GM18868 (cell line): Measurements from ENCODE around the gene MYO5A.
A peak's percentile ranks its signal among the peaks of the same experiment; 100 is the strongest.

Source experiments
- ATAC-seq: cut with Tn5 transposase; IDR thresholded peaks from one replicate; pipeline ENCODE4 v1.9.1; 2021; ENCODE audit warnings: mild to moderate bottlenecking, moderate library complexity; ENCODE audit not compliant: unreplicated experiment

The MYO5A gene

DNA sequence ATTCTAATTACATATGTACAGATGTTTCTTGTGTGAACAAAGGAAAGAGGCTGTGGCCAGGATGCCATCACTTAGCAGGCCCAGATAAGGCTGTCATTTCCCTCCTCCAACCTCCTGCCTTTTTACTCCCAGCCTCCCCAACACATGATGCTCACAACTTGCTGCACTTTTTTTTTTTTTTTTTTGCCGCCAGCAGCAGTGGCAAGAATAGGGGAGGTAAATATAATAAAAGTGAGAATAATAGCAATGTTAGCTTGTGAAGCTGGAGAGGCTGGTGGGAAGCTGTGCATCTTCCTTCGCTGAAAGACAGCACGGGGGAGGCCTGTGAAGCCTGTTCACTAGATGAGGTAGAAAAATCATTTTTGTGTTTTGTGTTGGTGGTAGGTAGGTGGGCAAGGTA is 190.6 kb downstream of the MYO5A start:
- ATAC-seq = no peak

- ATAC-seq = no peak
Observed at GRCh38 chr15:52337198-52337853, 191.4 kb downstream of the MYO5A start.

DNA sequence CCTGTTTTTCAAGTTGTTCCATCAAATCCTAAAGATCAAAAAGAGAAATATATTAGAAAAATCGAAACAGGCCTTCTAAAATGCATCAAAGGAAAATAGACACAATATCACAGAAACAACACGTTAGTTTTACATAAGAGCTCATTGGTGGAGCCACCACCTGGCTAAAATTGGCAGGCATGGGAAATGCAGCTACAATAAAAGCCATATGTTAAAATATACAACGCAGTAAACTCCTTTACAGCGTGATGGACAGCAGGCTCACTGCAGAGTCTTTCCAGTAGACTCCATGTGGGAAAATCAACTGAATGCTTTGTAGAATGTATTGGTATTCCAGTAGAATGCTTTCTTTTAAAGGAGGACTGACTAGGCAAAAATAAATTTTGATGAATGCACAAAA is 192.2 kb downstream of the MYO5A start:
- ATAC-seq = no peak

DNA sequence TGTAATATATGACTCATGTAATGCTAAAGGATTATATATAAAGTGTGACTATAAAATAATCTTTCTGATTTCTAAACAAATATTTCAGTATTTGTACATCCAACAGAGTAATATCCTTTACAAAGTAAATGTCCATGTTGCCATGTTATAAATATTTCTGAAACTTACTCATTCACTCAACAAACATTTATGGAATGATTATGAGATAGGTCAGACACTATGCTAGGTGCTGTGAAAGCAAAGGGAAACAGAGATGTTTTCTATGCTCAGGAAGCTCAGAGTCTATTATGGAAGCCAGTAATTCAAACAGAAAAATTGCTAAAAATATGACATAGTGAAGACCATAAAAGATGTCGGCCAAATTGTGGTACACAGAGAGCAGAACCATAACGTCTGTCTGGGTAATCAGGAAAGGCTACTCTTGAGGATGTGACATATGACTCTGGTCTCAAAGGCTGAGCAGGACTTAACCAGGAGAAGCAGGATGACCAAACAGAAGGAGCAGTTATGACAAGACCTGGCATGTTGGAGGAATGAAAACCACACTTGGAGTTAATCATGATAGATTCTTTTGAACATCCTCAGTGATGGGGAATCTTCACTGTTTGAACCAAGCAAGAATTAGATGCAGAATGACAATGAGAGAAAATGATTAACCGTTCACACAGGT is 194.1 kb downstream of the MYO5A start:
- no peak for ATAC-seq

- ATAC-seq = peak; percentile 96
Observed at GRCh38 chr15:52331490-52332240, 197.0 kb downstream of the MYO5A start.

DNA sequence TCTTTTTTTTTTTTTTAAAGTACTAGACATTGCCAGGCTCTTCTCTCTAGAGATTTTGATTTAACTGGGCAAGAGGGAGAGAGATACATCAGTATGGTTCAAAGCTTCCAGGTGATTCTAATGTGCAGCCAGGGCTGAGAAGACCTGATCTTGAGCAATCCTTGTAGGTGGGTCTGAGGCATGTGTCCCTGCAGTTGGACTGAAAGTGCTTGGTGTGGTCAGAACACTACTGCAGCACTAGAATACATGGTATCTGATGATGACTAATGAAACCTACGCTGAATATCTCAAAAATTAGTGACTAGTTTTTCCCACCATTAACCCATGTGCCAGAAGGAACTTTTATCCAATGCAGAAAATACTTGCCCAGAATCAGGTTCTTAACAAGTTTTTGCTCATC is 198.7 kb downstream of the MYO5A start:
- ATAC-seq = no peak

- no peak for ATAC-seq
Observed at GRCh38 chr15:52329150-52329549, 199.5 kb downstream of the MYO5A start.

GRCh38 chr15:52328680-52329079 is 200.0 kb downstream of the MYO5A start:
- ATAC-seq = no peak

DNA sequence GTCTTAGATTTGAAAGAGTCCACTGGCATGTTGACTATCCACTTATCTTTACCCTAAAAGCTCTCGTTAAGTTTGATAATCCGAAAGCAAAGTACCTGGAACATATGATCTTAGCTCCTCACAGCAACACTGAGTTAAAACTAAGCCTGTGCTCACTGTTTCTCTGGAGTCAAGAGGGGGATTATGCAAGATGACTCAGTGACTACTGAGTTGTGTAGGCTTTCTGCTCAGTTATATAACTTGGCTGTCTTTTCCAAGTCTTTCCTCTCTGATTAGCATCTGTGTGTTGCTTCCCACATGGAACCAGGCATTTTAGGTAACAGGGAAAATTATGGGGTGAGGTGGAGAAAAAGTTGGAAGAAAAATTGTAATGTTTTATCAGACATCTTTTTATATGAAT is 201.9 kb downstream of the MYO5A start:
- no peak for ATAC-seq

DNA sequence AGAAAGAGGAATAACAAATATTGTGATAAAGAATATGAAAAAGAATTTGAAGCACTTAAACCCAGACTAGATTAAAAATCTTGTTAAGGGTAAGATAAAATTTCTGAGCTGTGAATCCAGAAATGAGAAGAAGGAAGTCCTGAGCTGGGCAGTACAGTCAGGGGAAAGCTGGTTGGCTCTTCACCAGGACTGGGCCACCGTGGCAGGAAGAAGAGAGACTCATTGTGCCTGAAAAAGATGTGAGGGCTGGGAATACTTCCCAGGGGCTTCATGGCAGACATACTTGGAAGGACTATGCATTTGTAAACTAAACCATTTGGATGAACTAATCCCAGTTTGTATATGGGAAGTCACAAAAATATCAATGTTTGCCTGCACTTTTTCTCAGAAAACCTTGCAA is 204.6 kb downstream of the MYO5A start:
- ATAC-seq = no peak

DNA sequence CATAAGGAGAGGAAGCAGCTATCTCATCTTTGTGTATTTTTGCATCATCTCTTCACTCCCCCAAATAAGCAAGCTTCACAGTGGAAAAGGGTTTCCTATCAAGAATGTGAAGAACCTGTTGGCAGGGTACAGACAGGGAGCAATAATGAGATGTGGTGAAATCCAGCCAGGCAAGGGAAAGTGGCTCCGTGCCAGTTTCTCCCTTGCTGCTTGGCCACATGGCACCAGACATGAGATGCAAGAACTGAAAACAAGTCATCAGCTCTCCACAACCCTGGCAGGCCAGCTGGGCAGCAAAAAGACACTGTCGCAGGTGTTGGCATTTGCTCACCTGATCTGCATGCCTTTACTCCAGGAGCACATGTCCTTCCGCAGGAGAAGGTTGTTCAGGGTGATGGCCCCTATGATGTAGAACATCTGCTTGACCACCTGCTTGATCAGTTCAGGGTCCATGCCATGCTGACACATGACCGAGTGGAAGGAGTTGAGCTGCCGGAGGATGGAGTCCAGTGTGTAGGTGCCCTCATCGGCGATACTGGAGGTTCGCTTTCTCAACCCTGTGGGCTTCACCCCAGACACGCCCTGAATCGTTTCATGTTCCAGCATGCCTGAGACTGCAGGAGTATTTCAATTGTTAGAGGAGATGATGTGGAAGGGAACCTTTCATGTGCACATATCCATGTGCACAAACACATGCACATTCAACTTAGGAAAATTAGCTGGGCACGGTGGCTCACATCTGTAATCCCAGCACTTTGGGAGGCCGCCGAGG is 209.8 kb downstream of the MYO5A start:
- no peak for ATAC-seq

GRCh38 chr15:52317688-52318087 is 211.0 kb downstream of the MYO5A start:
- ATAC-seq = no peak

- ATAC-seq = no peak
Observed at GRCh38 chr15:52317022-52317421, 211.7 kb downstream of the MYO5A start.

DNA sequence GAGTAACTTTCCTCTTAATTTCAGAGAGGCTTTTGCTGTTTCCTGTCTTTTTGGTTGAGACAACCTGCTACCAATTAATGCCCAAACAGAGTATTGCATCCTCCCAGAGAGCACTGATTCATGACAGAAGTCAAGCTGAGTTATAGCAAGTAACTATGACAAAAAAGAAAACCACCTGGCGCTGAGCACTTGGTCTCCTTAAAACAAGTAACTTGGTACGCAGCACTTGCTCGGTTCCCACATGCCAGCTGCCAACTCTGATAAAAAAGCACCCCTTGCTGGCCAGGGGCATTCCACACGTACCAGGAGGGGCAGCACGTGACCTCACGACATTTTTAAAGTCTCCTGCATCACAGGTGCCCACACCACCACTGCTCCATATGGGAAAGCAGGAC is 219.5 kb downstream of the MYO5A start:
- ATAC-seq = peak; percentile 88

- ATAC-seq = peak; percentile 75
Observed at GRCh38 chr15:52308446-52309153, 220.1 kb downstream of the MYO5A start.

GRCh38 chr15:52307847-52308246 is 220.8 kb downstream of the MYO5A start:
- no peak for ATAC-seq

- ATAC-seq = no peak
Observed at GRCh38 chr15:52306270-52306669, 222.4 kb downstream of the MYO5A start.

- ATAC-seq = no peak
Observed at GRCh38 chr15:52303093-52303772, 225.4 kb downstream of the MYO5A start.

DNA sequence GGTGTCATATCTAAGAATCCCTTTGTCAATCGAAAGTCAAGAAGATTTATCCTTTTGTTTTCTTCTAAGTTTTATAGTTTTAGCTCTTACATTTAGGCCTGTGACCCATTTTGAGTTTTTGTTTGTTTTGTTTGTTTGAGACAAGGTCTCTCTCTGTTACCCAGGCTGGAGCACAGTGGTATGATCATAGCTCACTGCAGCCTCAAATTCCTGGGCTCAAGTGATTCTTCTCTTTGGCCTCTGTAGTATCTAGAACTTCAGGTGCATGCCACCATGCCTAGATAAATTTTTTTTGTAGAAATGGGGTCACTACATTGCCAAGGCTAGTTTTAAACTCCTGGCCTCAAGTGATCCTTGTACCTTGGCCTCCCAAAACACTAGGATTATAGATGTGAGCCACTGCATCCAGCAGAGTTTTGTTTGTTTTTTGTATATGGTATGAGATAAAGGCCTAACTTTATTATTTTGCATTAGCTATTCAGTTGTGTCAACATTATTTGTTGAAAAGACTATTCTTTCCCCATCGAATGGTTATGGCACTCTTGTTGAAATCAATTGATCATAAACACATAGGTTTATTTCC is 227.3 kb downstream of the MYO5A start:
- ATAC-seq = no peak
